Measurements from ENCODE around the gene ACOX3. TPM values are rescaled to one million over a fixed set of nuclear protein-coding genes. Genes with fewer than 3 reads are reported as not detected.

ACOX3 gene
- total and polyA plus RNA-seq, 10 of the 15 experiments (the other 5 are each of a cell fraction or from before 2014, with no cell fraction given): 2.0 to 24.5 (median 14.0) TPM

DNA sequence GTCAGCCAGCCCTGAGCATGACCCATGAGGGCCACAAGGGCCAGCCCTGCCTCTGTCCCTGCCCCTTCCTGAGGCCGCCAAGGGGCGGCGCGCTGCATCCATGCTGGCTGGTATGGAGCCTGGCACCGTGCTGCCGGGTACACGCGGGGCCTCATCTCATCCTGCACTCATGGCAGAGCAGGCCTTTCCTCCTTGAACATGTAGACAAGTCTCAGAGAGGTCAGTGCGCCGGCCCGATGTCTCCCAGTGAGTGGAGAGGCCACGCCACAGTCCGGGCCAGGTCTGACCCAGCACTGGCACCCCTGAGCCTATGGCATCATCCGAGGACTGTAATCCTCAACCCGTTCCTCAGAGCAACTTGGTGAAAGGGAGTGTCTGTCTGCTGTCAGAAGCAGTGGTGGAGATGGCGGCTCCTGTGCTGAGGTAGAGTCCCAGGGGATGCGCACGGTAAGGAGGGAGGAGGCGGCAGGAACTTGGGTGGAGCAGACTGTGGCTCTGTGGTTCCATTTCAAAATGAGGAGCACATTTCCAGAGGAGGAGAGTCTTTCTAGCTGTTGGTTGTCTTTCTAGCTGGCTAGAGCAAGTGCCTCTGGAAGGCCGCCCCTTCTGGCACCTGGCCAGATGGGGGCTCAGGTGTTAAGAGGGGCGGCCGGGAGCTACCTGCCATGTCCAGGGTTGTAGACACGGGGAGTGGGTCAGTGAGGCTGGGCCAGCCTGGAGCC is 32.8 kb upstream of the ACOX3 start:
- peaks cover 7 to 12% of the 10 kb centered on the region in 2 experiments for H3K36me3 ChIP-seq (ENCODE audit: control insufficient read depth in 2 of 2, insufficient read depth in 2 of 2, low read length in 1 of 2)
- ChIA-PET RAD21 (ENCODE audit: unreplicated experiment) (no interaction called here), POLR2A (no interaction called here), CTCF (no interaction called here), SMC1A (ENCODE audit: uncharacterized antibody, unreplicated experiment) (no interaction called here)
- H3K9me3 ChIP-seq (replicated peaks; ENCODE audit: control insufficient read depth, insufficient read depth, low read length): no peaks in the 10 kb centered on the region
- no peak overlapping the region for H3K4me3 ChIP-seq
- no peak overlapping the region for H3K9ac ChIP-seq (ENCODE audit: control insufficient read depth, insufficient read depth, low read length)
- intact Hi-C loops (cut with micrococcal nuclease; ENCODE audit: unreplicated experiment) (no loop called here), in situ Hi-C loops (cut with MboI) (no loop called here)
- no peaks in the 10 kb centered on the region for H3K79me2 ChIP-seq (ENCODE audit: control insufficient read depth, insufficient read depth, low read length)
- FAIRE-seq: no peak
- H4K20me1 ChIP-seq (ENCODE audit: control insufficient read depth, insufficient read depth): no peaks in the 10 kb centered on the region
- no peak overlapping the region for H3K27ac ChIP-seq (ENCODE audit: control insufficient read depth, insufficient read depth)
- no peak for DNase-seq (ENCODE audit: low read depth, low spot score)
- WGBS (ENCODE audit: insufficient coverage, insufficient replicate concordance, low lambda C conversion rate, missing lambda C conversion rate): 98% methylated on average over 23 of the region's 23 CpGs
- no peaks in the 10 kb centered on the region for H3K27me3 ChIP-seq (replicated peaks in 1 of 2; ENCODE audit: control insufficient read depth in 2 of 2, insufficient read depth in 2 of 2, low read length in 1 of 2)
- TF ChIP-seq, protein P1, sequence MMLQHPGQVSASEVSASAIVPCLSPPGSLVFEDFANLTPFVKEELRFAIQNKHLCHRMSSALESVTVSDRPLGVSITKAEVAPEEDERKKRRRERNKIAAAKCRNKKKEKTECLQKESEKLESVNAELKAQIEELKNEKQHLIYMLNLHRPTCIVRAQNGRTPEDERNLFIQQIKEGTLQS (IDR thresholded peaks at IDR 0.05; ENCODE audit: borderline replicate concordance, extremely low read depth, low read depth, low read length): no peak
- TF ChIP-seq CEBPB (IDR thresholded peaks at IDR 0.05; ENCODE audit: borderline replicate concordance in 1 of 2, low read depth in 2 of 2, low read length in 2 of 2) (no peak), RELA (IDR thresholded peaks at IDR 0.05; ENCODE audit: borderline replicate concordance, partially characterized antibody) (no peak), SIX5 (IDR thresholded peaks at IDR 0.05; ENCODE audit: low read depth, low read length, severe bottlenecking) (no peak), ASH2L (IDR thresholded peaks at IDR 0.05; ENCODE audit: borderline replicate concordance, low read depth) (no peak), HDAC6 (IDR thresholded peaks at IDR 0.05; ENCODE audit: unreplicated experiment) (no peak)
- TF ChIP-seq, protein P2, sequence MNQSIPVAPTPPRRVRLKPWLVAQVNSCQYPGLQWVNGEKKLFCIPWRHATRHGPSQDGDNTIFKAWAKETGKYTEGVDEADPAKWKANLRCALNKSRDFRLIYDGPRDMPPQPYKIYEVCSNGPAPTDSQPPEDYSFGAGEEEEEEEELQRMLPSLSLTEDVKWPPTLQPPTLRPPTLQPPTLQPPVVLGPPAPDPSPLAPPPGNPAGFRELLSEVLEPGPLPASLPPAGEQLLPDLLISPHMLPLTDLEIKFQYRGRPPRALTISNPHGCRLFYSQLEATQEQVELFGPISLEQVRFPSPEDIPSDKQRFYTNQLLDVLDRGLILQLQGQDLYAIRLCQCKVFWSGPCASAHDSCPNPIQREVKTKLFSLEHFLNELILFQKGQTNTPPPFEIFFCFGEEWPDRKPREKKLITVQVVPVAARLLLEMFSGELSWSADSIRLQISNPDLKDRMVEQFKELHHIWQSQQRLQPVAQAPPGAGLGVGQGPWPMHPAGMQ (IDR thresholded peaks at IDR 0.05; ENCODE audit: borderline replicate concordance): no peak
- ATAC-seq: no peak
- H2AFZ ChIP-seq (ENCODE audit: control insufficient read depth, low read depth, low read length): no peak overlapping the region
- H3K4me1 ChIP-seq (ENCODE audit: control insufficient read depth, insufficient read depth, low read length): no peaks in the 10 kb centered on the region
- no peak overlapping the region for H3K4me2 ChIP-seq (ENCODE audit: control insufficient read depth, insufficient read depth)
- BruUV-seq (replicated peaks): no TSS peak
